Measurements from ENCODE around the gene PMVK.
"Not testable (repeated sequence)": the region's sequence is repeated elsewhere in the genome, so short reads cannot be mapped to it uniquely, and the experiment has no call there.

PMVK gene

DNA sequence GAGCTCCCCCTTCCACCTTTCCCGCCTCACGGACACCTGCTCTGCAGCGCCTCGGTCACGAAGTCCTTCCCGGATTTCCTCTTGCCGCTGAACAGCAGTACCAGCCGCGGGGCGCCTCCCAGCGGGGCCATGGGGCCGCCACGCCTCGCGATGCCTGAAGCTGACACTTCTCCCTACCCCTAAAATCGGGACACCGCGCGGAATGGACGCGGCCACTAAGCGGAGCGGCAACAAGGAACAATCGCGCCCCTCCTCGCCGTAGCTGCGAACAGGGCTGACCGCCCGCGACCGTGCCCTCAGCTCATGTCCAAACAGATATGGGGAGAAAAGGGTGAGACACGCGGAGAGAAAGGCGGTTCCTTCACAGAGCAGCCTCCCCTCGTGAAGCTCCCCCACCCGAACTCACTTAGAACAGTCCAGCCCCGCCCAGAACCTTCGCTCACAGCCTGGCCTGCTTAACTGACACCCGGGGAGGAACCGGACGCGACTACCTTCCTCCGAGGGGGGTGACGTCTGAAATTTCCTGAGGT, at the start of gene PMVK:
Gene PMVK (minus strand): TSS at position 165 of the 530 bp plus-strand sequence. CDS start 34 bp downstream, at position 131.
- peak; percentile 95 for DNase-seq (ENCODE audit: low spot score)

DNA sequence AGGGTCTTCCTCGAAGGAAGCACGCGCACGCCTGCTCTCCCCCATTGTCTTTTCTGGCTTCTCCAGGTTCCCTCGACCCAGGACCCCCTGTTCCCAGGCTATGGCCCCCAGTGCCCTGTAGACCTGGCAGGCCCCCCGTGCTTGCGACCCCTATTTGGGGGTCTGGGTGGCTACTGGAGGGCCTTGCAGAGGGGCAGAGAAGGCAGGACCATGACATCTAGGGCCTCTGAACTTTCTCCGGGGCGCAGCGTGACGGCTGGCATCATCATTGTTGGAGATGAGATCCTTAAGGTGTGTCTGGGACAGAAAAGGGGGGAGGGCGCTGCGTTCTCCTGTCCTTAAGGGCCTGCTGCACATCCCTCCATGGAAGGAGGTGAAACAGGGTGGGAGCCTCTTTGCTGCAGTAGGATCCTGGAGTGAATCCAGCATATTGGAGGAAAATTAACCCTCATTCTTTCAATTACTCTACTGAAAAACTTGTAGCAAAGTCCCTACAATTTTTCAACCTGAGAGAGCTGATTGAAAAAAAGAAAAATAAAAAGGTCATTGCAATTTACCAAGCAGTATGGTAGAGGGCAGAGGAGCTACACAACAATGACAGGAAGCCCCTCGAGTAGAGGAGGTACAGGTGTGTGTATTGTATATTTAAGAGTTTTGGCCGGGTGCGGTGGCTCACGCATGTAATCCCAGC, 47.4 kb upstream of the PMVK start:
- no peak for DNase-seq (ENCODE audit: low spot score)

DNA sequence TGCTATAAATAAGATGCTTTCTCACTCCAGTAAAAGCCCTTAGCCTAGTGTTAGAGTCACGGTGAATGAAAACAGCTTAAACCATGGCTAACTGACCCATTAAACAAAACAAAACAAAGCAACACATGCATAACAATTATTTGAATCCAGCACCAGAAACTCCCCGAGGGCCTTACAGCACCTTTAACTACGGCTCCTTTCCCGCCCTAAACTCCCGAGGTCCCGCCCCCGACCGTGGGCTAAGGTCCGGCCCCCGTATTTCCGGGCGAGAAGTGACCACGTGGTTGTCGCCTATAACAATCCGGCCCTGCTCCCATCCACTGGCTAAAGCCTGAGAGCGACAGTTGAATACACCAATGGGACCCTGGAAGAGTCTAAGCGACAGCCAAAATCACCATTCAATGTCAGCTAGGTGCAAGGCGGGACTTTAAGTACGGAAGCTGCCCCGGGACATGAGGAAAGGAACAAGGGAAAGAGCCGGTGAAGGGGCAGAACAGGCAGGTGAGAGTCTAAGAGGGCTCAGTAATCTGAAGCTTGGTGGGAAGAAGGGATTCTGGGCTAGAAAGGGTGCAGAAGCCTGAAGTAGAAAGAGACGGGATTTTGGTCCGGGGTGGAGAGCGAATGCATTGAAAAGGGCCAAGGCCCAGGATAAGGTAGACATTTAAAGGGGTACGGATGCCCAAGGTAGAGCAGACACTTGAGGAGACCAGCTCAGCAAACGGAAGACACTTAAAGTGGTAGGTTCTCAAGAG, 46.6 kb upstream of the PMVK start, which contains the start of gene FLAD1:
Gene FLAD1 (plus strand): TSS at position 448 of the 752 bp plus-strand sequence. CDS start 351 bp downstream, outside the sequence.
- DNase-seq (ENCODE audit: low spot score) = peak; percentile 100

- no peak for DNase-seq (ENCODE audit: low spot score)
These were observed 45.8 kb upstream of the PMVK start for GRCh38 chr1:154982341-154982740.

GRCh38 chr1:154978360-154978759, 41.8 kb upstream of the PMVK start:
- DNase-seq (ENCODE audit: low spot score) = no peak

DNA sequence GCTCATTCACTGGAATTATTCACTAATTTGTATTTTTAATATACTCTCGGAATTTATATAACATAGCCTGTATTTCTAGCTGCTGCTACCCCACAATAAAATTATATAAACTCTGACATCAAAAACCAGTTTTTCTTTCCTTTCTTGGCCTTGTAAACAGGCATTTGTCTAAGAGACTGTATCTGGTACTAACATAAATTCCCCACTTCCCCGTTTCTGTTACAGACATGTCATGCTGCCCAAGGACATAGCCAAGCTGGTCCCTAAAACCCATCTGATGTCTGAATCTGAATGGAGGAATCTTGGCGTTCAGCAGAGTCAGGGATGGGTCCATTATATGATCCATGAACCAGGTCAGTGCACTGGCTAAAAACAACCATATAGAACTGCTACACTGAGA, 41.2 kb upstream of the PMVK start:
- DNase-seq (ENCODE audit: low spot score) = not testable (repeated sequence)

DNA sequence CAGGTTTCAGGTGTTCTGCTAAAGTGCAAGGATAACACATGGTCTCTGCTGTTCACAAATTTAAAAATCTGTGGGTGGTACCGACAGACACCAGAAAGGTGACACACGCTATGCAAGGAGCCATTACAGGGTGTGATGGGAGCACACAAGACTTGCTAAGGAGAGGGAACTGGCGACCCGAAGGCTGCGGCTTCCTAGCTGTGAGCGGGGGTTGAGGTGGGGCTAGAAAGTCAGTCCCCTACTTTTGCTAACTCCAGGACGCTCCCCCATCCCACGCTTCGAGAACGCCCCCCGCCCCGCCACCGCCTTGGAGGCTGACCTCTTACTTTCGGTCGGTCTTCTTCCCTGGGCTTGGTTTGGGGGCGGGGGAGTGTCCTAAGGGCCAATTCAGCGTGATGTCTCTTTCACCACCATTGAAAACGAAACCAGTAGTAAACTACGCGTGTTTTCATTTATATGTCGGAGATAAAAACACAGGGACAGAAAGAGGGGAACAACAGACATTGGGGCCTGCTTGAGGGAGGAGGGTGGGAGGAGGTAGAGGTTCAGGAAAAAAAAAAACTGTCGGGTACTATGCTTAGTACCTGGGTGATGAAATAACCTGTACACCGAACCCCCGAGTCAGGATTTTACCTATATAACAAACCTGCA, 39.0 kb upstream of the PMVK start:
- DNase-seq (ENCODE audit: low spot score) = peak; percentile 66

DNA sequence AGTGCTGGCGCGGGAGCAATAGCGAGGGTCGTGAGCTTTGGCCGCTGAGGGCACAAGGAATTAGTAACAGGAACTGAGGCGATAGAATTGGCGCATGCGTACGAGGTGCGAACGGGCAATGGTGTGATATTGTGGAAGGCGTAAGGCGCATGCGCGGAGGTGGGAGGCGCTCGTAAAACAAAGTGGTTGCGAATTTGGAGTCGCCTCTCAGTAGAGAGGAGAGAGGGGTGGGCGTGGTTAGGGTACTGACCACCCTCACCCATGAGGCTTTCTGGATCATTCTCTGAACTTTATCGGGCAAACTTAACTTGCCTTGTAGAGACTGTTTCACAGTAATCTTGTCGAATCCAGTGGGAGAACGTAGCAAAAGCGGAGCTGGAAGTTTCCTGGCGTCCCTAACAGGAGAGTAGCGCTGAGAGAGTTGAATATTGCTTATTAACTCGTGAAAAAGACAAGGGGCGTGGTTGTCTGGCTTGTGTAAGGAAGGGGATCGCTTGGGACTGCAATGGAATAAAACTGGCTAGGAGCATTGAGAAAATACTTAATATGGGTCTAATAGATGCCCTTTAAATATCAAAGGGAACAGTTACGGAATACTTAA, 38.4 kb upstream of the PMVK start:
- peak; percentile 97 for DNase-seq (ENCODE audit: low spot score)

DNA sequence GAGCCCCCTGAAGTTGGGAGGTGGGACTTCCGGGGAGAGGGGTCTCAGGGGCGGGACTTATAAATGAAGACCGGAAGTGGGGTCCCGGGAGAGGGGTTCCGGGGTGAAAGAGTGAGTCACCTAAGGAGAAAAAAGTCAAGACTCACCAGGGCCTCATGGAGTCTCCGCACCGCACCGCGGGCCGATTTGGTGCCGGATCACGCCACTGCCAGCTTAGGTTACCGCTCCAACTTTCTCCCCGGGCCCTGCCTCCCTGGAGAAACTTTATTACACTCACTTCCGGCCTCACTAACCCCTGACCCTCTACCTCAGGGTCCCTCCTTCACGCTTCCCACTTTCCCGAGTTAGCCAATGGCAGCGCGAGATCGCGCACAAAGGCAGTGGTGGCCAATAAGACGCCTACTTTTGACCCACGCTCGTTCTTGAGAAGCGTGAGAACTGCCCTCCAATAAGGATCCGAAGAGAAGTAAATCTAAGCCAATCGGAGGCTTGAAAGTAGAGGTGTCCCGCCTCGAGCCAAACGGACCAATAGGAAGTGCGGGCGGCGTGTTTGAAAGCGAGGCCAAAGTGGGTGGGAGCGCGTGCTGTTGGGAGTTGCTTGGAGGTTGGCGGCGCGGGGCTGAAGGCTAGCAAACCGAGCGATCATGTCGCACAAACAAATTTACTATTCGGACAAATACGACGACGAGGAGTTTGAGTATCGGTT, 37.7 kb upstream of the PMVK start, which contains the start of gene CKS1B:
Gene CKS1B (plus strand): TSS at position 580 of the 706 bp plus-strand sequence. CDS start 65 bp downstream, at position 645.
- peak; percentile 100 for DNase-seq (ENCODE audit: low spot score)

DNA sequence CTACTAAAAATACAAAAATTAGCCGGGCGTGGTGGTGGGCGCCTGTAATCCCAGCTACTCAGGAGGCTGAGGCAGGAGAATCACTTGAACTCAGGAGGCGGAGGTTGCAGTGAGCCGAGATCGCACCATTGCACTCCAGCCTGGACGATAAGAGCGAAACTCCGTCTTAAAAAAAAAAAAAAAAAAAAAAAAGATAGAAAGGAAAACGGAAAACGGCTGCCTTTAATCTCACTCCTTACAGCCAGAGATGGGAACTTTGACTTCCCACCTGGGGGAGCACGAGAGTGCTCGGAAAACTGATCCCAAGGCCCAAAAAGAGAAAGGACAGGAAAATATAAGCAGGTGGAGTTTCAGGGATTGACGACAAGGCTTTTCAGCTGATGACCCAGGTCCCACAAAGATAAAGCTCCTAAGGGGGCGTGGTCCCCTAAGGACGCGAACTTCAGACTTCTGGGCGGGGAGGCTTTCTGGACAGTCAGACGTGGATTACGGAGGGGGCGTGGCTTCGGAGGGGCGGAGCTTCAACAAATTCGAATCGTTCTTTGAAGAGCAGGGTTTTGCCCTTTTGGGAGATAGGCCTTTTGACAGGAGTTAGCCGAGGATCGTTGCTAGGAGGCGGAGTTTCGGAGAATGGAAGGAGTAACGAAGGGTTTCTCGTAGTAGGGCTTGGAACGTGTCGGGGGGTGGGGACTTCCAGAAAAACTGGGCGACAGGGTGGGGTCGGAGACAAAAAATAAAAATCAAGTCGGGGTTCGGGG, 37.0 kb upstream of the PMVK start:
- DNase-seq (ENCODE audit: low spot score) = peak; percentile 95

DNA sequence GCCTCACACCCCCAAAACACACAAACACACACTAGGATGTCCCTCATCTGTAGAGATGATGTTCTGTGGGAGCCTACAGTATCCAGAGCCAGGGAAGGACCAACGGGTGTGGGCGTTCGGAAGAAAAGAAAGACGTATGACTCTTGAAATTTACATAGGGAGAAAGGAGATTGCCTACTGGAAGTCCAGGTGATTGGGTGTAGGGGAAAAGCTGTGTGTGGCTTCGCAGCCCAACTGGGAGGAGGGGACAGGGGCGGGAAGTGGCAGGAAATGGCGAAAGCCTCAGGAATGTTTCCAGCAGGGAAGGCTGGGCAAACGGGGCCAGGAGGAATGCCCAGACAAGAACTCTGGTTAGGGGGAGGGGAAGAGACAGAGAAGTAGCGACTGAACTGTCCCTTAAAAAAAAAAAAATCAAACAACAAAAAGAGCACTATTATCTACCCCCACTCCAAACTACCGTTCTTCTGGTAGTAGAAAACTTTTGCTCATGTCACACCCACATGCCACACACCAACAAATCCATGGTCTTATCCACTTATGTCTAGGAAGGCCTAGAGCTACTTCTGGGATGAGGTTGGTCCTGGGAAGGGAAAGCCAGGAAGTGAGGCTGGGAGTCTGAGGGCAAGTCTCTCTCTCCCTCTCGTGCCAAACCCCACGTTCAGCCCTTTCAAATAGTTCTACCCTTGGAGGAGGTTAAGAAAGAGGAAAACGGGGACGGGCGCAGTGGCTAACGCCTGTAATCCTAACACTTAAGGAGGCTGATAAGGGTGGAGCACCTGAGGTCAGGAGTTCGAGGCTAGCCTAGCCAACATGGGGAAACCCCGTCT, 36.2 kb upstream of the PMVK start:
- no peak for DNase-seq (ENCODE audit: low spot score)

- no peak for DNase-seq (ENCODE audit: low spot score)
These were observed 35.6 kb upstream of the PMVK start for GRCh38 chr1:154972213-154972516.

- no peak for DNase-seq (ENCODE audit: low spot score)
These were observed 35.0 kb upstream of the PMVK start for GRCh38 chr1:154971341-154971998.

GRCh38 chr1:154970631-154971340, 34.3 kb upstream of the PMVK start, which contains the start of gene SHC1:
SHC1 (minus strand) TSS chr1:154970747; CDS start chr1:154970526, 221 bp downstream.
- peak; percentile 57 for DNase-seq (ENCODE audit: low spot score)

DNA sequence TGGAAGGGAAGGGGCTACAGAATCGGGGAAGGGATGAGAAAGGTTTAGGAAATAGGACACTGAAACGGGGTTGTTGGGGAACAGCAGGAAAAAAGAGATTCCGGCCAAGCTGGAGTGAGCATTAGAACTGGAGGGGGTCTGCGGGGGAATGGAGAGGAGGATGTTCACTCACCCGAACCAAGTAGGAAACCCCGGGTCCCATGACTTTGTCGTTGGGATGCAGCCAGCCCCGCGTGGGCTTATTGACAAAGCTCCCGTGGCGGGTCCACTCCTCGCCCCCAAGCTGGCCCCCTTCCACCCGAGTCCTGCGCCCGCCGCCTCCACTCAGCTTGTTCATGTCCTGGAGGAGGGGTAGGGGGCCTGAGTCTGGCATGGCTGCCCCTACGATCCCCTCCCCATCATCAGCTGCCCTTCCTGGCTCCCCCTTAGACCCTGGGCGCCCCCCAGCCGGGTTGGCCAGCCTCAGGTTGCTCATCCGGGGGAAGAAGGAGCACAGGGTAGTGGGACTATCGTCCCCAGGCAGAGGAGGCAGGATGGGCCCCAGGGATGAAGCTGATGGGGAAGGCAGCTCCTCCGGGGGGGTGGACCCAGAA, 33.4 kb upstream of the PMVK start:
- DNase-seq (ENCODE audit: low spot score) = no peak

GRCh38 chr1:154969246-154969645, 32.7 kb upstream of the PMVK start:
- DNase-seq (ENCODE audit: low spot score) = no peak

GRCh38 chr1:154968731-154969130, 32.2 kb upstream of the PMVK start:
- no peak for DNase-seq (ENCODE audit: low spot score)

GRCh38 chr1:154967331-154967950, 30.9 kb upstream of the PMVK start:
- no peak for DNase-seq (ENCODE audit: low spot score)

Measured in activated CD4-positive, alpha-beta T cell treated with anti-CD3 and anti-CD28 coated beads, Interleukin-2, Interleukin-4, amounts not matched to agents 100 ng/mL and 50 ng/mL, durations not matched to agents 16 hours and 8 hours (primary cell).